Neural cell (in vitro differentiated cells): Measurements from ENCODE around the gene S100A16.

ENCODE experiments used
- EZH2 ChIP-seq: fragments of 200-600, 300-800 bp; shearing (Covaris generic), sonication (generic); IDR thresholded peaks from 2 replicates; pipeline ENCODE4 v1.6.1; 2014; ENCODE audit warnings: antibody characterized with exemption, low read length, borderline replicate concordance, mild to moderate bottlenecking; ENCODE audit not compliant: insufficient read depth, poor library complexity, severe bottlenecking
- POLR2AphosphoS5 ChIP-seq: IDR thresholded peaks from 2 replicates; pipeline ENCODE4 v1.6.1; 2012
- TF ChIP-seq, protein P1 (sequence below): fragments of 450-650 bp; IDR thresholded peaks from 2 replicates; pipeline ENCODE4 v1.5.1; 2014; ENCODE audit warnings: antibody characterized with exemption, mild to moderate bottlenecking, moderate library complexity; ENCODE audit not compliant: poor library complexity, severe bottlenecking

DNA sequence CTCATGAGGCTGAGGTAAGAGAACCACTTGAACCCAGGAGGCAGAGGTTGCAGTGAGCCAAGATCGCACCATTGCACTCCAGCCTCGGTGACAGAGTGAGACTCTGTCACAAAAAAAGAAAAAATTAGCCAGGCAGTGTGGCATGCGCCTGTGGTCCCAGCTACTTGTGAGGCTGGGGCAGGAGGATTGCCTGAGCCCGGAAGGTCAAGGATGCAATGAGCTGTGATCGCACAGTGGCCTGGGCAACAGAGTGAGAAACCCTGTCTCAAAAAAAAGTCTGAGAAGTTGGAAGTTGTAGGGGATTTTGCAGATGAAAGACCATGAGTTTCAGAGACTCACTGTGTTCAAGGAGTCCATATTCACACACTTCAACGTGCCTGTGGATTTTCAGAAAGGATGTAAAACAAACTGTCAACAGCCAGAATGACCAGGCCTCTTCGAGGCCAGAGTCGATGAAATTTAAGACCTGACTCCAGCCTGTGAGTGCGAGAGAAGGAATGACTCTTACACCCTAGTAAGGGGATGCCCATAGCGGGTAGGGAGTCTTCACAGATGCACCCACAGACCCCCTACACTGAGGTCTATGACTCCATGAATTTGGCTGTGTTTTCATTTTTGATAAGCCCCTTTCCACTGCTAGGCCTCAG, 12.2 kb upstream of the S100A16 start:
- TF ChIP-seq, protein P1, sequence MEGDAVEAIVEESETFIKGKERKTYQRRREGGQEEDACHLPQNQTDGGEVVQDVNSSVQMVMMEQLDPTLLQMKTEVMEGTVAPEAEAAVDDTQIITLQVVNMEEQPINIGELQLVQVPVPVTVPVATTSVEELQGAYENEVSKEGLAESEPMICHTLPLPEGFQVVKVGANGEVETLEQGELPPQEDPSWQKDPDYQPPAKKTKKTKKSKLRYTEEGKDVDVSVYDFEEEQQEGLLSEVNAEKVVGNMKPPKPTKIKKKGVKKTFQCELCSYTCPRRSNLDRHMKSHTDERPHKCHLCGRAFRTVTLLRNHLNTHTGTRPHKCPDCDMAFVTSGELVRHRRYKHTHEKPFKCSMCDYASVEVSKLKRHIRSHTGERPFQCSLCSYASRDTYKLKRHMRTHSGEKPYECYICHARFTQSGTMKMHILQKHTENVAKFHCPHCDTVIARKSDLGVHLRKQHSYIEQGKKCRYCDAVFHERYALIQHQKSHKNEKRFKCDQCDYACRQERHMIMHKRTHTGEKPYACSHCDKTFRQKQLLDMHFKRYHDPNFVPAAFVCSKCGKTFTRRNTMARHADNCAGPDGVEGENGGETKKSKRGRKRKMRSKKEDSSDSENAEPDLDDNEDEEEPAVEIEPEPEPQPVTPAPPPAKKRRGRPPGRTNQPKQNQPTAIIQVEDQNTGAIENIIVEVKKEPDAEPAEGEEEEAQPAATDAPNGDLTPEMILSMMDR, result no peak
- TF ChIP-seq POLR2AphosphoS5 (no peak), EZH2 (no peak)
